Smooth muscle cell (in vitro differentiated cells): Measurements from ENCODE around the gene RABL6. TPM values are rescaled to one million over a fixed set of nuclear protein-coding genes. Genes with fewer than 3 reads are reported as not detected.

Experiments used
- DNase-seq: peaks from one replicate; lab custom pipeline; 2025; ENCODE audit not compliant: unreplicated experiment; lab: John Stamatoyannopoulos, UW
- H2AFZ ChIP-seq: fragments of 200-600 bp; sonication (generic); 2 replicates; pipeline ENCODE4 v1.6.0; 2016; ENCODE audit warnings: antibody characterized with exemption, low read depth, mild to moderate bottlenecking
- H3F3A ChIP-seq: fragments of 200-600 bp; sonication (generic); 2 replicates; pipeline ENCODE4 v1.6.0; 2017; ENCODE audit warnings: antibody characterized with exemption, low read depth
- H3K27ac ChIP-seq: fragments of 200-600 bp; sonication (generic); 2 replicates; pipeline ENCODE4 v1.5.1; 2016; ENCODE audit warnings: low read depth, mild to moderate bottlenecking
- H3K27me3 ChIP-seq: fragments of 200-600 bp; sonication (generic); 2 replicates; pipeline ENCODE4 v1.6.1; 2016; ENCODE audit warnings: low read depth, mild to moderate bottlenecking
- H3K36me3 ChIP-seq: fragments of 200-600 bp; sonication (generic); 2 replicates; pipeline ENCODE4 v1.5.1; 2016; ENCODE audit warnings: low read depth
- H3K4me1 ChIP-seq: fragments of 200-600 bp; sonication (generic); 2 replicates; pipeline ENCODE4 v1.5.1; 2016; ENCODE audit warnings: low read depth
- H3K4me2 ChIP-seq: fragments of 200-600 bp; sonication (generic); 2 replicates; pipeline ENCODE4 v1.6.0; 2016; ENCODE audit warnings: mild to moderate bottlenecking
- H3K4me3 ChIP-seq: fragments of 200-600 bp; sonication (generic); 2 replicates; pipeline ENCODE4 v1.5.1; 2016; ENCODE audit warnings: mild to moderate bottlenecking
- H3K79me2 ChIP-seq: fragments of 200-600 bp; sonication (generic); 2 replicates; pipeline ENCODE4 v1.6.0; 2016; ENCODE audit warnings: low read depth, mild to moderate bottlenecking
- H3K9ac ChIP-seq: fragments of 200-600 bp; sonication (generic); 2 replicates; pipeline ENCODE4 v1.6.0; 2016; ENCODE audit warnings: low read depth
- H3K9me3 ChIP-seq: fragments of 200-600 bp; sonication (generic); replicated peaks from 2 replicates; pipeline ENCODE4 v1.5.1; 2016; ENCODE audit warnings: low read depth
- H4K20me1 ChIP-seq: fragments of 200-600 bp; sonication (generic); 2 replicates; pipeline ENCODE4 v1.6.0; 2016; ENCODE audit warnings: low read depth
- WGBS: methylation state at CpG from one replicate; pipeline ENCODE4 v1.1.7; 2016; ENCODE audit warnings: low lambda C conversion rate; 5-methylcytosine and 5-hydroxymethylcytosine counted together
- polyA plus RNA-seq: library from polyadenylated mRNA; unstranded; fragments of >200 nt; fragmentation: Nextera tagmentation; extraction: Ambion mirVana; gene quantifications from 2 replicates; pipeline ENCODE4 v1.2.1, GENCODE V29; 2016
- total RNA-seq: library from RNA; depleted of rRNA; stranded (reverse); fragments of >200 nt; gene quantifications from 2 replicates; pipeline ENCODE4 v1.2.3, GENCODE V29; 2014
- TF ChIP-seq, protein P1 (sequence below): fragments of 200-600 bp; sonication (generic); IDR thresholded peaks from 2 replicates; pipeline ENCODE4 v1.5.1; 2017; ENCODE audit warnings: borderline replicate concordance, mild to moderate bottlenecking, antibody characterized with exemption; ENCODE audit not compliant: insufficient read depth, poor library complexity, severe bottlenecking

The RABL6 gene
- total and polyA plus RNA-seq, 2 experiments from 2014 or later: 54.3 to 81.6 TPM

GRCh38 chr9:136826703-136827582 is 19.2 kb downstream of the RABL6 start:
- Histone ChIP-seq H3K4me1 (no peaks in the 10 kb centered on the region), H3K27ac (no peak overlapping the region), H3K9me3 (no peaks in the 10 kb centered on the region), H3K4me2 (no peak overlapping the region), H3K4me3 (no peak overlapping the region), H4K20me1 (peaks cover 45% of the 10 kb centered on the region), H3F3A (no peaks in the 10 kb centered on the region), H3K79me2 (peaks cover 8% of the 10 kb centered on the region), H3K27me3 (no peaks in the 10 kb centered on the region), H2AFZ (no peak overlapping the region), H3K9ac (no peak overlapping the region), H3K36me3 (no peaks in the 10 kb centered on the region)
- 98% methylated on average over 24 of the region's 24 CpGs for WGBS
- TF ChIP-seq, protein P1, sequence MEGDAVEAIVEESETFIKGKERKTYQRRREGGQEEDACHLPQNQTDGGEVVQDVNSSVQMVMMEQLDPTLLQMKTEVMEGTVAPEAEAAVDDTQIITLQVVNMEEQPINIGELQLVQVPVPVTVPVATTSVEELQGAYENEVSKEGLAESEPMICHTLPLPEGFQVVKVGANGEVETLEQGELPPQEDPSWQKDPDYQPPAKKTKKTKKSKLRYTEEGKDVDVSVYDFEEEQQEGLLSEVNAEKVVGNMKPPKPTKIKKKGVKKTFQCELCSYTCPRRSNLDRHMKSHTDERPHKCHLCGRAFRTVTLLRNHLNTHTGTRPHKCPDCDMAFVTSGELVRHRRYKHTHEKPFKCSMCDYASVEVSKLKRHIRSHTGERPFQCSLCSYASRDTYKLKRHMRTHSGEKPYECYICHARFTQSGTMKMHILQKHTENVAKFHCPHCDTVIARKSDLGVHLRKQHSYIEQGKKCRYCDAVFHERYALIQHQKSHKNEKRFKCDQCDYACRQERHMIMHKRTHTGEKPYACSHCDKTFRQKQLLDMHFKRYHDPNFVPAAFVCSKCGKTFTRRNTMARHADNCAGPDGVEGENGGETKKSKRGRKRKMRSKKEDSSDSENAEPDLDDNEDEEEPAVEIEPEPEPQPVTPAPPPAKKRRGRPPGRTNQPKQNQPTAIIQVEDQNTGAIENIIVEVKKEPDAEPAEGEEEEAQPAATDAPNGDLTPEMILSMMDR: no peak
- DNase-seq: no peak

DNA sequence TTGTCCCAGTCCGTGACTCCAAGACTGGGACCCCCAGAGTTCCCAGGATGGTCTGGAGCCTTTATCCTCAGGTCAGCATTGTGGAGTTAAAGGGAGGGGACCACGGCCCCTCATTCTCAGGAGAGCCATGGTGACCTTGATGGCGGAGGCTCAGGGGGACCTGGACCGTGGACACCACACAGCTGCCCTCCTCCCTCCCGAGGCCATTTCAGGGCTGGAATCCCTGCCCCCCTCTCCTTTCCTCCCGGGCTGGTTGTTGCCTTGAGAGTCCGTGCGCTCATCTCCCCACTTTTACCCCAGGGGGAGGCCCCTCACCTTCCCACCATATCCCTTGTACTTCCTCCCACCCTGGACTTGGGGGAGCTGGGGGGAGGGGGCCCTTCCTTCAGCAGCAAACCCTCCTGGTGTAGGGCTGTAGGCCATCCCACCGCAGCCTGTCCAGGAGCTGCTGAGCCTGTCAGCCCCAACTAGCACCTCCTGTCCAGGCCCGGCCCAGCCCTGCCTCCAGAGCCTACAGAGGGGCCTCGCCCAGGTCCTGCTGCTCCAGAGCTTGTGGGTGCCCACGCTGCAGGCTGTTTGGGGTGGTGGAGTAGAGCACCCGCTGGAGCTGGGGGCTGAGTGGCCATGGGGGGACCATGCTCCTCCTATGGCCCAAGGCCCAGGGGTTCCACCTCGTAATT is 20.2 kb downstream of the RABL6 start:
- Histone ChIP-seq H3K79me2 (no peaks in the 10 kb centered on the region), H3F3A (no peaks in the 10 kb centered on the region), H3K4me2 (no peak overlapping the region), H3K27ac (no peak overlapping the region), H3K4me3 (no peak overlapping the region), H2AFZ (no peak overlapping the region), H3K9me3 (no peaks in the 10 kb centered on the region), H3K9ac (no peak overlapping the region), H3K4me1 (no peaks in the 10 kb centered on the region), H3K36me3 (no peaks in the 10 kb centered on the region), H3K27me3 (no peaks in the 10 kb centered on the region), H4K20me1 (peaks cover 36% of the 10 kb centered on the region)
- no peak for DNase-seq
- TF ChIP-seq, protein P1: no peak
- 94% methylated on average over 13 of the region's 14 CpGs for WGBS

DNA sequence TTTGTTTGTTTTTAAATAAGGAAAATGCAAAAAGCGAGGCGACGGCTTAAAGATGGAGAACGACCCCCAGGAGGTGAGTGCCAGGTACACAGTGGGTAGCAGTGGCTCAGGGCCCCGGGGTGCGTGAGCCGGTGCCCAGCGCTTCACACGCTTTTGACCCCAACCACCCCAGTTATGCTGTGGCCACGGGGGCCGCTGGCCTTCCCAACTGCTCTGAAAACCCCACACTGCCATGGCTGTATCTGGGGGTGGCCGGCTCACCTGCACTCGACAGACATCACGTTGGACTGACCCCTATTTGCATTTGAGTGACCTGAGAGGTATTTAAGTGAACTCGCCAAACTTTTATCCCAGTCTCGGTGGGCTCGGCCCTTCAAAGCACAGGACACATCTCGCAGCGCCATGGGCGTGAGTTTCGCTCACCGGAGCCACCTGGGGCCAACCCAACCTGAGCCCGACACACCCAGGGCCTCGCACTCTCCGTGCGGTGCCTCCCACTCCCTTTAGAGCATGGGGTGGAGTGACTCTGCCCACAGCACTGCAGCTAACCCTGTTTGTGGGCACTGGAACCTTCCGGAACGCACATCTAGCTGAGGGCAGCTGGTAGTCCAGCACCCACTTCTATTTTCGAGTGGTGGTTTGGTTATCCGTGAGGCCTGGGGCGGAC is 20.9 kb downstream of the RABL6 start:
- Histone ChIP-seq H3K4me1 (no peaks in the 10 kb centered on the region), H3K27me3 (no peaks in the 10 kb centered on the region), H3K79me2 (no peaks in the 10 kb centered on the region), H2AFZ (no peak overlapping the region), H3K4me2 (no peak overlapping the region), H3K4me3 (no peak overlapping the region), H3K27ac (no peak overlapping the region), H3K9ac (no peak overlapping the region), H3F3A (no peaks in the 10 kb centered on the region), H3K36me3 (no peaks in the 10 kb centered on the region), H4K20me1 (peaks cover 29% of the 10 kb centered on the region), H3K9me3 (no peaks in the 10 kb centered on the region)
- DNase-seq: no peak
- TF ChIP-seq, protein P1: no peak
- WGBS: 97% methylated on average over 31 of the region's 31 CpGs
